HG02759 (cell line): ENCODE measurements around the gene KCNAB2.

Experiments used
- ATAC-seq: cut with Tn5 transposase; IDR thresholded peaks from one replicate; pipeline ENCODE4 v1.9.1; 2021; ENCODE audit warnings: mild to moderate bottlenecking, moderate library complexity; ENCODE audit not compliant: unreplicated experiment

Gene KCNAB2

GRCh38 chr1:6144175-6144574 is 98.5 kb downstream of the KCNAB2 start:
- ATAC-seq: no peak

GRCh38 chr1:6144647-6145395 is 99.1 kb downstream of the KCNAB2 start:
- no peak for ATAC-seq

GRCh38 chr1:6145396-6145750 is 99.7 kb downstream of the KCNAB2 start:
- ATAC-seq: no peak

GRCh38 chr1:6145864-6146410 is 100.2 kb downstream of the KCNAB2 start:
- no peak for ATAC-seq

GRCh38 chr1:6148497-6149241 is 103.0 kb downstream of the KCNAB2 start:
- ATAC-seq: no peak

- no peak for ATAC-seq
Measured at GRCh38 chr1:6149597-6149996, 103.9 kb downstream of the KCNAB2 start.

- no peak for ATAC-seq
Measured at GRCh38 chr1:6150006-6150938, 104.6 kb downstream of the KCNAB2 start.
